ENCODE measurements around the gene LAMA2.

GRCh38 chr6:129393654-129394053, 510.7 kb downstream of the LAMA2 start:
- no peak for TF ChIP-seq CTCF (IDR thresholded peaks at IDR 0.05; ENCODE audit: low read length)
- no peak for TF ChIP-seq EZH2 (IDR thresholded peaks at IDR 0.05; ENCODE audit: borderline replicate concordance, low read length)
